Naive thymus-derived CD4-positive, alpha-beta T cell (primary cell): Measurements from ENCODE around the gene FNBP1L. TPM values are rescaled to one million over a fixed set of nuclear protein-coding genes. Genes with fewer than 3 reads are reported as not detected.

Experiments
- ATAC-seq: fragments of 150-1000 bp; cut with Tn5 transposase; 2 replicates; pipeline ENCODE4 v1.10.0; 2021; ENCODE audit warnings: mild to moderate bottlenecking, moderate library complexity
- CTCF ChIA-PET: fragments of 350-600 bp; sonication (Branson Sonifier 250); formaldehyde crosslinking; loops from one replicate; lab custom pipeline; 2021; ENCODE audit warnings: antibody characterized with exemption; lab: Charles Lee
- POLR2A ChIA-PET: fragments of 350-600 bp; sonication (Branson Sonifier 250); formaldehyde crosslinking; loops from one replicate; lab custom pipeline; 2021; ENCODE audit warnings: antibody characterized with exemption, inconsistent platforms; lab: Charles Lee
- DNase-seq, 9 donors: peaks; one replicate each; pipeline versions ENCODE4 v3.0.0 to v3.0.0-alpha.2; 2020 to 2022; ENCODE audit warnings: mixed read lengths in 1 of 9
- H3K27ac ChIP-seq: one replicate; pipeline ENCODE4 v1.7.0; 2013; ENCODE audit warnings: mild to moderate bottlenecking, low read depth, low read length, moderate library complexity
- H3K27me3 ChIP-seq, 2 donors: one replicate each; pipeline ENCODE4 v1.7.0; 2013; ENCODE audit warnings: low read length in 2 of 2, mild to moderate bottlenecking in 2 of 2, moderate library complexity in 2 of 2; ENCODE audit not compliant: control insufficient read depth in 2 of 2, insufficient read depth in 2 of 2
- H3K36me3 ChIP-seq, 3 experiments: 1 replicate in 2 of 3; 2 replicates in 1 of 3; pipeline ENCODE4 v1.7.0; 2013; ENCODE audit warnings: low read length in 3 of 3, mild to moderate bottlenecking in 3 of 3, moderate library complexity in 1 of 3; ENCODE audit not compliant: insufficient read depth in 3 of 3, control insufficient read depth in 2 of 3
- H3K4me1 ChIP-seq, 2 donors: one replicate each; pipeline ENCODE4 v1.7.0; 2013; ENCODE audit warnings: low read length in 2 of 2, mild to moderate bottlenecking in 2 of 2, moderate library complexity in 1 of 2; ENCODE audit not compliant: control insufficient read depth in 2 of 2, insufficient read depth in 2 of 2
- H3K4me3 ChIP-seq: 2 replicates; pipeline ENCODE4 v1.7.0; 2013; ENCODE audit warnings: mild to moderate bottlenecking, low read length
- H3K9me3 ChIP-seq, 3 experiments: 1 replicate in 2 of 3; 2 replicates in 1 of 3; pipeline ENCODE4 v1.7.0; 2013; ENCODE audit warnings: low read length in 3 of 3; ENCODE audit not compliant: control insufficient read depth in 2 of 3
- H3K27ac Mint-ChIP-seq, 9 donors: one replicate each; pipeline ENCODE4 v1.8.0; 2020 to 2022; ENCODE audit warnings: mixed read lengths in 9 of 9, mild to moderate bottlenecking in 8 of 9, moderate library complexity in 5 of 9, inconsistent platforms in 2 of 9
- H3K27me3 Mint-ChIP-seq, 5 donors: one replicate each; pipeline ENCODE4 v1.8.0; 2021 to 2022; ENCODE audit warnings: mixed read lengths in 5 of 5, mild to moderate bottlenecking in 1 of 5
- H3K36me3 Mint-ChIP-seq, 5 donors: one replicate each; pipeline ENCODE4 v1.8.0; 2020 to 2022; ENCODE audit warnings: mixed read lengths in 5 of 5, mild to moderate bottlenecking in 3 of 5, inconsistent platforms in 1 of 5
- H3K4me1 Mint-ChIP-seq, 7 donors: one replicate each; pipeline ENCODE4 v1.8.0; 2020 to 2022; ENCODE audit warnings: mixed read lengths in 7 of 7, mild to moderate bottlenecking in 3 of 7, inconsistent platforms in 1 of 7
- H3K4me3 Mint-ChIP-seq, 10 donors: one replicate each; pipeline ENCODE4 v1.8.0; 2020 to 2022; ENCODE audit warnings: mild to moderate bottlenecking in 10 of 10, mixed read lengths in 10 of 10, moderate library complexity in 6 of 10, inconsistent platforms in 2 of 10
- H3K9me3 Mint-ChIP-seq, 11 donors: one replicate each; pipeline ENCODE4 v1.8.0; 2020 to 2022; ENCODE audit warnings: mixed read lengths in 11 of 11, mild to moderate bottlenecking in 4 of 11, inconsistent platforms in 1 of 11, moderate library complexity in 1 of 11
- intact Hi-C, 2 donors: fragments of 100-400 bp; cut with micrococcal nuclease; formaldehyde crosslinking; loops; one replicate each; pipeline ENCODE4 v1.15.1; 2023
- polyA plus RNA-seq, 2 donors: library from polyadenylated mRNA; unstranded; fragments of 300-500 nt; fragmentation: Illumina TruSeq; gene quantifications; one replicate each; pipeline ENCODE4 v1.2.3, GENCODE V29; 2021
- total RNA-seq, 6 experiments: library from RNA in 5 of 6; stranded (reverse) in 5 of 6; gene quantifications; 1 replicate in 5 of 6; 2 replicates in 1 of 6; pipeline ENCODE4 v1.2.3 and lab custom pipeline; 2021 to 2026

FNBP1L gene
- total and polyA plus RNA-seq, 7 experiments from 2014 or later, result 0.07 to 2.6 (median 1.1) TPM

- H3K27me3 ChIP-seq, result no peaks in the 10 kb centered on the region
- POLR2A ChIA-PET, result no interaction called here
- H3K4me3 ChIP-seq, result no peak overlapping the region
- H3K27me3 Mint-ChIP-seq, result no peaks in the 10 kb centered on the region
- H3K36me3 ChIP-seq, result no peaks in the 10 kb centered on the region
- no peaks in the 10 kb centered on the region for H3K4me1 ChIP-seq
- DNase-seq, result no peak
- no peak overlapping the region for H3K27ac Mint-ChIP-seq
- no peak overlapping the region for H3K4me3 Mint-ChIP-seq
- intact Hi-C loops, result no loop called here
- no peak overlapping the region for H3K27ac ChIP-seq
- CTCF ChIA-PET, result no interaction called here
- no peaks in the 10 kb centered on the region for H3K4me1 Mint-ChIP-seq
- no peak for ATAC-seq
- no peaks in the 10 kb centered on the region for H3K9me3 ChIP-seq
- H3K9me3 Mint-ChIP-seq, result no peaks in the 10 kb centered on the region
- no peaks in the 10 kb centered on the region for H3K36me3 Mint-ChIP-seq
Observed at GRCh38 chr1:93573940-93574469, 126.1 kb downstream of the FNBP1L start.

GRCh38 chr1:93574511-93574910 is 126.6 kb downstream of the FNBP1L start:
- Histone ChIP-seq H3K9me3 (no peaks in the 10 kb centered on the region), H3K36me3 (no peaks in the 10 kb centered on the region), H3K4me1 (no peaks in the 10 kb centered on the region), H3K4me3 (no peak overlapping the region), H3K27me3 (no peaks in the 10 kb centered on the region), H3K27ac (no peak overlapping the region)
- no peak for ATAC-seq
- intact Hi-C loops, result no loop called here
- ChIA-PET POLR2A (no interaction called here), CTCF (no interaction called here)
- no peak for DNase-seq
- H3K36me3 Mint-ChIP-seq, result no peaks in the 10 kb centered on the region
- no peaks in the 10 kb centered on the region for H3K9me3 Mint-ChIP-seq
- H3K27ac Mint-ChIP-seq, result no peak overlapping the region
- H3K4me3 Mint-ChIP-seq, result no peak overlapping the region
- H3K4me1 Mint-ChIP-seq, result no peaks in the 10 kb centered on the region
- H3K27me3 Mint-ChIP-seq, result no peaks in the 10 kb centered on the region

GRCh38 chr1:93574991-93575390 is 127.1 kb downstream of the FNBP1L start:
- Mint-ChIP-seq H3K27ac (no peak overlapping the region), H3K36me3 (no peaks in the 10 kb centered on the region)
- CTCF ChIA-PET, result no interaction called here

GRCh38 chr1:93575621-93576284 is 127.8 kb downstream of the FNBP1L start:
- CTCF ChIA-PET, result no interaction called here
- H3K36me3 ChIP-seq, result no peaks in the 10 kb centered on the region

More at GRCh38 chr1:93574991-93575390, 127.1 kb downstream of the FNBP1L start:
- Histone ChIP-seq H3K27me3 (no peaks in the 10 kb centered on the region), H3K27ac (no peak overlapping the region), H3K36me3 (no peaks in the 10 kb centered on the region), H3K4me3 (no peak overlapping the region), H3K9me3 (no peaks in the 10 kb centered on the region), H3K4me1 (no peaks in the 10 kb centered on the region)
- intact Hi-C loops, result no loop called here
- Mint-ChIP-seq H3K4me1 (no peaks in the 10 kb centered on the region), H3K9me3 (no peaks in the 10 kb centered on the region), H3K27me3 (no peaks in the 10 kb centered on the region), H3K4me3 (no peak overlapping the region)
- no peak for DNase-seq
- POLR2A ChIA-PET, result no interaction called here
- no peak for ATAC-seq

GRCh38 chr1:93576346-93576745 is 128.4 kb downstream of the FNBP1L start:
- H3K27me3 Mint-ChIP-seq, result no peaks in the 10 kb centered on the region
- no peak overlapping the region for H3K4me3 Mint-ChIP-seq
- Histone ChIP-seq H3K36me3 (no peaks in the 10 kb centered on the region), H3K4me3 (no peak overlapping the region), H3K9me3 (no peaks in the 10 kb centered on the region), H3K27me3 (no peaks in the 10 kb centered on the region), H3K4me1 (no peaks in the 10 kb centered on the region), H3K27ac (no peak overlapping the region)
- ATAC-seq, result no peak
- ChIA-PET CTCF (no interaction called here), POLR2A (no interaction called here)
- no peak overlapping the region for H3K27ac Mint-ChIP-seq
- no peak for DNase-seq
- no peaks in the 10 kb centered on the region for H3K36me3 Mint-ChIP-seq
- no peaks in the 10 kb centered on the region for H3K9me3 Mint-ChIP-seq
- H3K4me1 Mint-ChIP-seq, result no peaks in the 10 kb centered on the region
- intact Hi-C loops, result no loop called here

More at GRCh38 chr1:93575621-93576284, 127.8 kb downstream of the FNBP1L start:
- no peaks in the 10 kb centered on the region for H3K27me3 Mint-ChIP-seq
- Histone ChIP-seq H3K4me3 (no peak overlapping the region), H3K27me3 (no peaks in the 10 kb centered on the region), H3K9me3 (no peaks in the 10 kb centered on the region), H3K4me1 (no peaks in the 10 kb centered on the region), H3K27ac (no peak overlapping the region)
- no peak overlapping the region for H3K27ac Mint-ChIP-seq
- DNase-seq (no peak), ATAC-seq (no peak)
- no peaks in the 10 kb centered on the region for H3K36me3 Mint-ChIP-seq
- H3K4me3 Mint-ChIP-seq, result no peak overlapping the region
- H3K4me1 Mint-ChIP-seq, result no peaks in the 10 kb centered on the region
- intact Hi-C loops, result no loop called here
- no peaks in the 10 kb centered on the region for H3K9me3 Mint-ChIP-seq
- POLR2A ChIA-PET, result no interaction called here

- Mint-ChIP-seq H3K4me3 (no peak overlapping the region), H3K36me3 (no peaks in the 10 kb centered on the region), H3K4me1 (no peaks in the 10 kb centered on the region), H3K27me3 (no peaks in the 10 kb centered on the region), H3K9me3 (no peaks in the 10 kb centered on the region), H3K27ac (no peak overlapping the region)
- no peaks in the 10 kb centered on the region for H3K4me1 ChIP-seq
- intact Hi-C loops, result no loop called here
- ChIA-PET CTCF (no interaction called here), POLR2A (no interaction called here)
- no peaks in the 10 kb centered on the region for H3K27me3 ChIP-seq
- ATAC-seq, result no peak
- H3K27ac ChIP-seq, result no peak overlapping the region
- no peaks in the 10 kb centered on the region for H3K36me3 ChIP-seq
- no peak overlapping the region for H3K4me3 ChIP-seq
- no peak for DNase-seq
- no peaks in the 10 kb centered on the region for H3K9me3 ChIP-seq
Observed at GRCh38 chr1:93576746-93577145, 128.8 kb downstream of the FNBP1L start.
